BLaER1 (cell line): ENCODE results near the gene CHCHD5.
A peak's percentile ranks its signal among the peaks of the same experiment; 100 is the strongest.
"Not testable (repeated sequence)": the region's sequence is repeated elsewhere in the genome, so short reads cannot be mapped to it uniquely, and the experiment has no call there.

ENCODE experiments used
- H3K27ac ChIP-seq: shearing (Covaris generic); formaldehyde crosslinking; 2 replicates; pipeline ENCODE4 v1.8.1; 2022
- H3K27me3 ChIP-seq: shearing (Covaris generic); formaldehyde crosslinking; 2 replicates; pipeline ENCODE4 v1.8.1; 2022
- H3K36me3 ChIP-seq: shearing (Covaris generic); formaldehyde crosslinking; 2 replicates; pipeline ENCODE4 v1.8.1; 2022
- H3K4me1 ChIP-seq: shearing (Covaris generic); formaldehyde crosslinking; 2 replicates; pipeline ENCODE4 v1.8.1; 2022
- H3K4me2 ChIP-seq: shearing (Covaris generic); formaldehyde crosslinking; 2 replicates; pipeline ENCODE4 v1.8.1; 2022
- H3K4me3 ChIP-seq: shearing (Covaris generic); formaldehyde crosslinking; 2 replicates; pipeline ENCODE4 v1.8.1; 2022
- H3K9ac ChIP-seq: shearing (Covaris generic); formaldehyde crosslinking; 2 replicates; pipeline ENCODE4 v1.8.1; 2022
- H3K9me3 ChIP-seq: shearing (Covaris generic); formaldehyde crosslinking; 2 replicates; pipeline ENCODE4 v1.8.1; 2022
- H4K20me1 ChIP-seq: shearing (Covaris generic); formaldehyde crosslinking; 2 replicates; pipeline ENCODE4 v1.8.1; 2022
- Cebpa-rat ChIP-seq: shearing (Covaris generic); IDR thresholded peaks from 2 replicates; pipeline ENCODE4 v1.8.1; 2022

The CHCHD5 gene

GRCh38 chr2:112584134-112584890 lies at the start of gene CHCHD5:
Gene CHCHD5, plus strand, starts transcription at chr2:112584609. Its CDS starts 39 bp downstream, at chr2:112584648.
- H3K4me1 ChIP-seq: peaks cover 26% of the 10 kb centered on the region
- peak within 1 kb of the TSS; percentile 72 for H3K4me3 ChIP-seq
- peaks cover 16% of the 10 kb centered on the region for H3K9me3 ChIP-seq
- H3K9ac ChIP-seq: peak within 1 kb of the TSS; percentile 59; the same call in 1 of the 2 replicates
- H3K27ac ChIP-seq: peak within 1 kb of the TSS; percentile 74
- TF ChIP-seq Cebpa-rat: peak; percentile 73; the same call in 1 of the 2 replicates
- H3K4me2 ChIP-seq: peak within 1 kb of the TSS; percentile 83
- no peaks in the 10 kb centered on the region for H3K27me3 ChIP-seq
- 0 out of 2 replicates have a peak, but pooled peaks cover under 1% of the 10 kb centered on the region for H4K20me1 ChIP-seq
- H3K36me3 ChIP-seq: peaks cover 5% of the 10 kb centered on the region; the same call in 1 of the 2 replicates

GRCh38 chr2:112534826-112535225 lies 49.6 kb upstream of the CHCHD5 start:
- no peaks in the 10 kb centered on the region for H4K20me1 ChIP-seq
- H3K9ac ChIP-seq: no peak overlapping the region
- peaks cover 36% of the 10 kb centered on the region for H3K36me3 ChIP-seq
- no peak overlapping the region for H3K27ac ChIP-seq
- no peak for TF ChIP-seq Cebpa-rat
- no peaks in the 10 kb centered on the region for H3K9me3 ChIP-seq
- no peaks in the 10 kb centered on the region for H3K27me3 ChIP-seq
- 0 out of 2 replicates have a peak, but pooled peaks cover under 1% of the 10 kb centered on the region for H3K4me1 ChIP-seq
- H3K4me3 ChIP-seq: no peak overlapping the region
- no peak overlapping the region for H3K4me2 ChIP-seq

GRCh38 chr2:112536665-112537064 lies 47.7 kb upstream of the CHCHD5 start:
- not testable (repeated sequence) for H3K4me3 ChIP-seq, H3K9ac ChIP-seq, H3K4me2 ChIP-seq, H3K27ac ChIP-seq, H4K20me1 ChIP-seq, H3K9me3 ChIP-seq, H3K4me1 ChIP-seq, H3K27me3 ChIP-seq
- peaks cover 19% of the 10 kb centered on the region for H3K36me3 ChIP-seq

GRCh38 chr2:112539306-112539705 lies 45.1 kb upstream of the CHCHD5 start:
- H4K20me1 ChIP-seq: peaks cover 12% of the 10 kb centered on the region
- no peak overlapping the region for H3K4me2 ChIP-seq
- H3K27me3 ChIP-seq: no peaks in the 10 kb centered on the region
- no peak overlapping the region for H3K4me3 ChIP-seq
- no peak for TF ChIP-seq Cebpa-rat
- no peaks in the 10 kb centered on the region for H3K36me3 ChIP-seq
- H3K27ac ChIP-seq: no peak overlapping the region
- peaks cover 21% of the 10 kb centered on the region for H3K4me1 ChIP-seq
- no peaks in the 10 kb centered on the region for H3K9me3 ChIP-seq
- no peak overlapping the region for H3K9ac ChIP-seq

GRCh38 chr2:112540906-112541305 lies 43.5 kb upstream of the CHCHD5 start:
- Histone ChIP-seq H3K27me3 (no peaks in the 10 kb centered on the region), H3K4me1 (peaks cover 28% of the 10 kb centered on the region), H3K27ac (peak overlapping the region; percentile 95), H3K4me2 (peak overlapping the region; percentile 93), H3K9me3 (no peaks in the 10 kb centered on the region), H3K36me3 (peaks cover 7% of the 10 kb centered on the region; the same call in 1 of the 2 replicates), H3K9ac (peak overlapping the region; percentile 95), H3K4me3 (peak overlapping the region; percentile 87), H4K20me1 (peaks cover 28% of the 10 kb centered on the region)
- no peak for TF ChIP-seq Cebpa-rat

GRCh38 chr2:112541315-112542122 lies 42.9 kb upstream of the CHCHD5 start:
- TF ChIP-seq Cebpa-rat: no peak

GRCh38 chr2:112542123-112542983 lies 42.1 kb upstream of the CHCHD5 start, which contains the start of gene POLR1B:
Gene POLR1B, plus strand, starts transcription at chr2:112542465. Its CDS starts 30 bp downstream, at chr2:112542495.
- Histone ChIP-seq H3K4me1 (peaks cover 28% of the 10 kb centered on the region), H4K20me1 (peaks cover 42% of the 10 kb centered on the region), H3K36me3 (peaks cover 20% of the 10 kb centered on the region), H3K27ac (peak within 1 kb of the TSS; percentile 95), H3K4me3 (peak within 1 kb of the TSS; percentile 87), H3K4me2 (peak within 1 kb of the TSS; percentile 93), H3K27me3 (no peaks in the 10 kb centered on the region), H3K9me3 (no peaks in the 10 kb centered on the region), H3K9ac (peak within 1 kb of the TSS; percentile 95)
- TF ChIP-seq Cebpa-rat: no peak

More at GRCh38 chr2:112541315-112542122, 42.9 kb upstream of the CHCHD5 start:
- H3K4me3 ChIP-seq: peak overlapping the region; percentile 87
- peak overlapping the region; percentile 95 for H3K9ac ChIP-seq
- H3K4me1 ChIP-seq: peaks cover 28% of the 10 kb centered on the region
- peaks cover 34% of the 10 kb centered on the region for H4K20me1 ChIP-seq
- H3K9me3 ChIP-seq: no peaks in the 10 kb centered on the region
- H3K4me2 ChIP-seq: peak overlapping the region; percentile 93
- H3K27me3 ChIP-seq: no peaks in the 10 kb centered on the region
- H3K27ac ChIP-seq: peak overlapping the region; percentile 95
- H3K36me3 ChIP-seq: peaks cover 12% of the 10 kb centered on the region

- Histone ChIP-seq H3K36me3 (peaks cover 28% of the 10 kb centered on the region), H3K27me3 (no peaks in the 10 kb centered on the region), H3K27ac (peak overlapping the region; percentile 95), H4K20me1 (peaks cover 50% of the 10 kb centered on the region), H3K4me1 (peaks cover 28% of the 10 kb centered on the region), H3K4me3 (peak overlapping the region; percentile 87), H3K9ac (peak overlapping the region; percentile 95), H3K4me2 (peak overlapping the region; percentile 93), H3K9me3 (no peaks in the 10 kb centered on the region)
- TF ChIP-seq Cebpa-rat: no peak
Measured at GRCh38 chr2:112542984-112543661, 41.3 kb upstream of the CHCHD5 start.
